Thoracic aorta (tissue), 2 donors: ENCODE measurements around the gene PDE2A. TPM values are rescaled to one million over a fixed set of nuclear protein-coding genes. Genes with fewer than 3 reads are reported as not detected.
A peak's percentile ranks its signal among the peaks of the same experiment; 100 is the strongest.

Experiments
- ATAC-seq: fragments of 150-250 bp; one replicate; pipeline ENCODE4 v1.8.0; 2017; ENCODE audit warnings: low read depth; ENCODE audit not compliant: insufficient number of reproducible peaks, low FRiP score
- DNase-seq: peaks from one replicate; pipeline ENCODE4 v3.0.0-alpha.2; 2020; ENCODE audit warnings: low spot score
- H3K27ac ChIP-seq, 2 donors: fragments of 200-600 bp; sonication (generic); 1 replicate in 1 of 2; 2 replicates in 1 of 2; pipeline ENCODE4 v1.5.1; 2016; ENCODE audit warnings: mild to moderate bottlenecking in 2 of 2, moderate library complexity in 2 of 2
- H3K27me3 ChIP-seq: fragments of 200-600 bp; sonication (generic); replicated peaks from 2 replicates; pipeline ENCODE4 v1.6.0; 2016; ENCODE audit warnings: mild to moderate bottlenecking; ENCODE audit not compliant: insufficient read depth
- H3K36me3 ChIP-seq: fragments of 200-600 bp; sonication (generic); one replicate; pipeline ENCODE4 v1.5.1; 2016
- H3K4me1 ChIP-seq, 2 donors: fragments of 200-600 bp; sonication (generic); 1 replicate in 1 of 2; 2 replicates in 1 of 2; pipeline versions ENCODE4 v1.5.1 to v1.6.0; 2016; ENCODE audit warnings: low read depth in 2 of 2, mild to moderate bottlenecking in 1 of 2; ENCODE audit not compliant: control insufficient read depth in 1 of 2
- H3K4me3 ChIP-seq: fragments of 200-600 bp; sonication (generic); 2 replicates; pipeline ENCODE4 v1.5.1; 2016; ENCODE audit warnings: mild to moderate bottlenecking
- H3K9me3 ChIP-seq: fragments of 200-600 bp; sonication (generic); 2 replicates; pipeline ENCODE4 v1.5.1; 2016
- total RNA-seq, 2 donors: library from RNA; depleted of rRNA; stranded (reverse); fragments of >200 nt; gene quantifications; one replicate each; pipeline versions ENCODE4 v1.1.0 to v1.2.3, GENCODE V29; 2016
- TF ChIP-seq, protein P1 (sequence below): fragments of 200-600 bp; sonication (generic); IDR thresholded peaks from one replicate; pipeline ENCODE4 v1.5.1; 2019; ENCODE audit warnings: antibody characterized with exemption

The PDE2A gene
- total RNA-seq, 2 donors from 2014 or later, result 28.1 to 37.1 TPM

DNA sequence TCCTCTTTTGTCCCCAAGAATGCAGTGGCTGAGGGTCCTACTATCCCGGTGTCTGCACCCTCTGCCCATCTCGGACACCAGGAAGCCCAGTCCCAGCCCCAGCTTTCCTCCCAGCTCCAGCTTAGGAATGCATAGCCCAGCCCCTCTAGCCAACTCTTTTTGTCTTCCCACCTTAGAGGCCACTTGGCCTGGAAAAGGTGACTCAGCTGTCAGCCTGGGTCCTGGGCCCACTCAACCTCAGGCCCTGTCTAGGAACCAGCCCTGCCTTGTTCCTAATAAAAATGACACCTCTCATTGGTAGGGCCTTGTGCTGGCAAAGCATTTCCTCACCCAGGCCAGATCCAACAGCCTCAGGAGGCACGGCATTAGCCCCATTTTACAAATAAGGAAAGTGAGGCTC is 28.2 kb downstream of the PDE2A start:
- TF ChIP-seq, protein P1, sequence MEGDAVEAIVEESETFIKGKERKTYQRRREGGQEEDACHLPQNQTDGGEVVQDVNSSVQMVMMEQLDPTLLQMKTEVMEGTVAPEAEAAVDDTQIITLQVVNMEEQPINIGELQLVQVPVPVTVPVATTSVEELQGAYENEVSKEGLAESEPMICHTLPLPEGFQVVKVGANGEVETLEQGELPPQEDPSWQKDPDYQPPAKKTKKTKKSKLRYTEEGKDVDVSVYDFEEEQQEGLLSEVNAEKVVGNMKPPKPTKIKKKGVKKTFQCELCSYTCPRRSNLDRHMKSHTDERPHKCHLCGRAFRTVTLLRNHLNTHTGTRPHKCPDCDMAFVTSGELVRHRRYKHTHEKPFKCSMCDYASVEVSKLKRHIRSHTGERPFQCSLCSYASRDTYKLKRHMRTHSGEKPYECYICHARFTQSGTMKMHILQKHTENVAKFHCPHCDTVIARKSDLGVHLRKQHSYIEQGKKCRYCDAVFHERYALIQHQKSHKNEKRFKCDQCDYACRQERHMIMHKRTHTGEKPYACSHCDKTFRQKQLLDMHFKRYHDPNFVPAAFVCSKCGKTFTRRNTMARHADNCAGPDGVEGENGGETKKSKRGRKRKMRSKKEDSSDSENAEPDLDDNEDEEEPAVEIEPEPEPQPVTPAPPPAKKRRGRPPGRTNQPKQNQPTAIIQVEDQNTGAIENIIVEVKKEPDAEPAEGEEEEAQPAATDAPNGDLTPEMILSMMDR, result no peak
- no peak overlapping the region for H3K4me3 ChIP-seq

GRCh38 chr11:72643547-72643946 is 30.7 kb downstream of the PDE2A start:
- Histone ChIP-seq H3K36me3 (no peaks in the 10 kb centered on the region), H3K27me3 (peaks cover 6% of the 10 kb centered on the region), H3K4me1 (peaks cover 0 to 20% of the 10 kb centered on the region in 2 donors), H3K9me3 (no peaks in the 10 kb centered on the region), H3K27ac (no peak overlapping the region), H3K4me3 (peak overlapping the region; percentile 78)
- peak; percentile 41 for ATAC-seq
- TF ChIP-seq, protein P1, result no peak
- DNase-seq, result peak; percentile 18

More for the DNA sequence above, 28.2 kb downstream of the PDE2A start:
- Histone ChIP-seq H3K4me1 (peaks cover 0 to 20% of the 10 kb centered on the region in 2 donors), H3K9me3 (no peaks in the 10 kb centered on the region), H3K27me3 (peaks cover 6% of the 10 kb centered on the region), H3K36me3 (no peaks in the 10 kb centered on the region), H3K27ac (no peak overlapping the region)
- DNase-seq (no peak), ATAC-seq (no peak)

DNA sequence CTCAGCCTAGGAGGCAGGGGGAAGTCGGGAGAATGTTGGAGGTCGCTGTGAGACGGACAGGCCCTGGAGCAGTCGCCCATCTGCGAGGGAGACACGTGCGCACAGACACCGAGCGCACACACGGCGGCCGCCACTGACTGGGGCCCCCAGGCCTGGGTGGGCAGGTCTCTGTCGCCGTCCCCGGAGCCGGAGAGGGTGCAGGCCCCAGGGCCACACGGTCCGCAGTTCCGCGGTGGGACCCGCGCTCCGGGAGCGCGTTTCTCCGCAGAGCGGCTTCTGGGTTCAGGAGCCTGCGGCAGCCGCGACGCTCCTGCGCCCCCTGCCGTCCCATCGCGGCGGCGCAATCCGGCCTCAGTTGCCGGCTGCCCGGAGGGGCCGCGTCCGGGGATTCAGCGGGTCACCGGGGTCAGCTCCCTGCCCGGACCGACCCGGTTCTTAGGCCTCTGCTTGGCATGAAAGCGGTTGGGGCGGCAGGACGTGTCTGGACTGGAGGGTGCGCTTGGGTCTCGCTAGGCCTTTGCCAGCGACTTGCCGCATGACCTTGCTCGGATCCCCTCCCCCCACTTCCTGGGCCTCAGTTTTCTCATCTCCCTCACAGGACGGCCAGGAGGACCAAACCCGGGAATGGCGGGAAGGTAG is 31.2 kb downstream of the PDE2A start:
- peak overlapping the region in 1 of 2 donors; percentile 15 for H3K27ac ChIP-seq
- DNase-seq (no peak), ATAC-seq (peak; percentile 8)
- no peaks in the 10 kb centered on the region for H3K36me3 ChIP-seq
- H3K4me3 ChIP-seq, result peak overlapping the region; percentile 78
- no peaks in the 10 kb centered on the region for H3K9me3 ChIP-seq
- H3K27me3 ChIP-seq, result peaks cover 6% of the 10 kb centered on the region
- peaks cover 0 to 20% of the 10 kb centered on the region in 2 donors for H3K4me1 ChIP-seq
- TF ChIP-seq, protein P1, result peak; percentile 98

DNA sequence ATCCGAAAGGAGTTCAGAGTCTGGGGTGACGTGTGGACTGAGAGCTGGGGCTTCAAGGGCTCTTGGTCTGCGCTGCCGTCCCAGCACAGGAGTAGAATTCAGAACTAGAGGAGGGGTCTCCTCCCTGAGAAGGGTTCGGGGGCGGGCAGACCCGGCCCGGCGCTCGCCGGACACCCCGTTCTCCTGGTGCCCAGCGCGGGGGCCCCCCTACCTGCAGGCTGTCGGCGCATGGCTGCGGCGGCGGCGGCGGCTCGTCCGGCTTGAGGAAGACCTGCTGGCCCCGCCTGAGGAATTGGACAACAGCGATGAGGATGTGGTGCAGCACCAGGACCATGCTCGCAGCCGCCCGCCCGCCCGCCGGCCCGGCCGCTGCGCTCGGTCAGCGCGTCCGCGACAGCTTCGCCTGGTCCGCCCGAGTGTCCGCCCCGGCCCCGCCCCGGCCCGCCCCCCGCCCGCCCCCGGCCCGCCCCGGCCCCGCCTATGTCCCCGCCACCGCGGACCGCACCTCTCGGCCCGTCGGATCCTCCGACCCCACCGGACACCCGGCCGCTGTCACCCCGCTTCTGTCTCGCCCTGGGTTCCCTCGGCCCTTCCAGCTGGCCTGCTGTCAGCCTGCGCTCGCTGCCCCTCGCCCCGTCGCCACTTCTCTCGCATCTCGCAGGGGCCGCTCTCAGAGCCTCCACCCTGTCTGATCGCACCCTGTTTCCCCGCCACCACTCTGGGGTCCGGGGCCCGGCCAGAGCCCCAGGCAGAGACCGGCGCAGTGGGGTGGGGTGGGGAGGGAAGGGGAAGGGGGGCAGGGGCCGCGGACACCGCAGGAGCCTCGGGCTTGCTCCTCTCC is 32.0 kb downstream of the PDE2A start:
- Histone ChIP-seq H3K27me3 (peaks cover 6% of the 10 kb centered on the region), H3K27ac (peak overlapping the region in 1 of 2 donors; percentile 15), H3K9me3 (no peaks in the 10 kb centered on the region), H3K36me3 (no peaks in the 10 kb centered on the region), H3K4me1 (peaks cover 0 to 20% of the 10 kb centered on the region in 2 donors), H3K4me3 (peak overlapping the region; percentile 78)
- DNase-seq (no peak), ATAC-seq (no peak)
- TF ChIP-seq, protein P1, result no peak

GRCh38 chr11:72641522-72642042 is 32.6 kb downstream of the PDE2A start:
- no peaks in the 10 kb centered on the region for H3K36me3 ChIP-seq
- DNase-seq, result no peak
- H3K9me3 ChIP-seq, result no peaks in the 10 kb centered on the region
- TF ChIP-seq, protein P1, result no peak
- H3K4me1 ChIP-seq, result peaks cover 0 to 20% of the 10 kb centered on the region in 2 donors
- ATAC-seq, result no peak
- peak overlapping the region; percentile 78 for H3K4me3 ChIP-seq
- H3K27me3 ChIP-seq, result peaks cover 6% of the 10 kb centered on the region
- H3K27ac ChIP-seq, result no peak overlapping the region
